GM18868 (cell line): ENCODE measurements around the gene C9orf50.
"Not testable (repeated sequence)": the region's sequence is repeated elsewhere in the genome, so short reads cannot be mapped to it uniquely, and the experiment has no call there.

ENCODE experiments used
- ATAC-seq: cut with Tn5 transposase; IDR thresholded peaks from one replicate; pipeline ENCODE4 v1.9.1; 2021; ENCODE audit warnings: mild to moderate bottlenecking, moderate library complexity; ENCODE audit not compliant: unreplicated experiment

C9orf50 gene

DNA sequence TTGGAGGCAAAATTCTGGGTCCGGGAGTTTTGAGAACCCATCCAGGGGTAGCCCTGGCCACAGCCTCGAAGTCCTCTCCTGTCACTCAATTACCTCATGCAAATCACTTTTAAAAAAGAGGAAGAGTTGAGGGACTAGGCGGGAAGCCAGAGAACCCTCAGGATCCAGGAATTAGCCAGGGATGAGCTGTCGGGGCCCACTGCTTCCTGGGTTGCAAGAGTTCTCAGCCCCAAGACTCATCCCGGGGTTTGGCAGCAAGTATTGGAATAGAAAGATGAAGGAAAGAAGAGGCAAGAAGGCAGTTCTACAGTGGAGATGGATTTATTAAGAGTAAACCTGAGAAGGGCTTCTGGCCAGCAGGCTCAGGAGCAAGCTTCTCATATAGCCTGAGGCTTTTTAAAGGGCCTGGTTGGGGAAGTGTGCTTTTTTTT lies 25.6 kb downstream of the C9orf50 start:
- ATAC-seq = no peak

DNA sequence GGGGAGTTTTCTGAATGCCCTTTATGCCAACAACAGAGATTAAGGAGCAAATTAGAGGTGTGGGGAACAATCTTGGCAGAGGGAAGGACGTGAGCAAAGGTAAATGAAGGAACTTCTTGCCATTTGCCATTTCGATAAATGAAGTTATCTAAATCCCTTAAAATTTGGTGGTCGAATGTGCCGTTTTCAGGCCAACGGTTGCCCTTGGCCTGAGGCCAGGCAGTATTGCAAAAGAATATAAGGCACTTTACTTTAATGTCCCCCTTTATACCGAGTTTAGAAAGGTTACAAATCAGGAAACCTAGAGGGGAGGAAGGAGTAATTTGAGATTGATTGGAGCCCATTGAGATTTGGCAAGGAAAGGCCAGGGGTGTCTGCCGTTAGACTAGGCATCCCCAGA lies 26.3 kb downstream of the C9orf50 start:
- ATAC-seq = no peak

GRCh38 chr9:129592790-129593189 lies 28.1 kb downstream of the C9orf50 start:
- ATAC-seq = not testable (repeated sequence)

DNA sequence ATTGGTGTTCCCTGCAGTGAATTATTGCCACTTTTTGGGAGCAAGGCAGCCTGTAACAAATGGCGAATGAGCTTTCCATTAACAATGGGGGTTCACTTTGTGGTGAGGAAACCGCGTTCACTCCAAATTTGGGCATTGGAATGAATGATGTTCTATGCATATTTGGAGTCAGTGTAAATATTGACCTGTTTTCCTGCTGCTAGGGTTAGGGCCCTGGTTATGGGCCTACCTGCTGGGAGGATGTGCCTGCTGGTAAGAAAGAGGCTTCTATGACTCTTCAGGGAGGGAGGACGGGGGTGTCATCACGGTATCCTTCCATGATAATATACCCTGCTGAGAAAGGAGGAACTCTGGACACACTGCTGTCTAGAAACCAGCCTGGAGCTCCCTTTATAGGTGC lies 29.0 kb downstream of the C9orf50 start:
- ATAC-seq = no peak

GRCh38 chr9:129590466-129590865 lies 30.4 kb downstream of the C9orf50 start:
- no peak for ATAC-seq

DNA sequence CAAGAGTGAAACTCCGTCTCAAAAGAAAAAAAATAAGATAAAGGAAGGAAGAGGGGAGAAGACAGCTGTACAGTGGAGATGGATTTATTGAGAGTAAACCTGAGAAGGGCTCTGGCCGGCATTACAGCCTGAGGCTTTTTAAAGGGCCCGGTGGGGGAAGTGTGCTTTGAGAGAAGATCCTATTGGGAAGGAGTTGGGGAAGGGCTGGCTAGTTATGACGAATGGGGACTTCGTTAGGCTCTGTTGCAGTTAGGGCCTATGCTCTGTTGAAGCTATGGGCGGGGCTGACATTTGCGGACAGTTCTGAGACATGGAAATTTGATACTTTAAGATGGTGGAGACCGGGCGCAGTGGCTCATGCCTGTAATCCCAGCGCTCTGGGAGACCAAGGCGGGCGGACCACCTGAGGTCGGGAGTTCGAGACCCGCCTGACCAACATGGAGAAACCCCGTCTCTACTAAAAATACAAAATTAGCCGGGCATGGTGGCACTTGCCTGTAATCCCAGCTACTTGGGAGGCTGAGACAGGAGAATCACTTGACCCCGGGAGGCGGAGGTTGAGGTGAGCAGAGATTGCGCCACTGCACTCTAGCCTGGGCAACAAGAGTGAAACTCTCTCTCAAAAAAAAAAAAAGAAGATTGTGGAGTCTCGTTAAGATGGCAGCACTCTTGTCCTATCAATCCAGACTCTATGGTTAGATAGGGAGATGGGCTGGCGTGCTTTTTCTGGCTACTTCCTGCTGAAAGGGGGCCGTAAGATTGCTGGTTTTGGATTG lies 33.2 kb downstream of the C9orf50 start:
- no peak for ATAC-seq

- ATAC-seq = no peak
These were observed 34.2 kb downstream of the C9orf50 start for GRCh38 chr9:129586685-129587084.

DNA sequence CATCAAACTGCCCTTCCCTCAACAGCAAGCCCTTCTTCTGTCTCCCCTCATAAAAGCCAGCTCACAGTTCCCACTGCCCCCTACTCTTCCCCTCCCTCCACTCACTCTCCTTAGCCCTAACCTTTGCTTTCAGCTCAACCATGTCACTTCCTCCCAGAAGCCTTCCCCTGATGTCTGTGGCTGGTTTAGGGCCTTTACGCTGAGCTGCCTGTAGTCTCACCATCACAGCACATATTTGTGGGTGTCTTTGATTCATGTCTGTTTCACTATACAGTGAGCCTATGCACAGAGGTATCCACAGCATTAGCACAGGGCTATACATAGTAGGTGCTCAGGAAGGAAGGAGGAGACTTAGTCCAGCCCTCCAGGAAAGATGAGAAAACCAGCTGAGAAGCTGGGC lies 34.7 kb downstream of the C9orf50 start:
- no peak for ATAC-seq

DNA sequence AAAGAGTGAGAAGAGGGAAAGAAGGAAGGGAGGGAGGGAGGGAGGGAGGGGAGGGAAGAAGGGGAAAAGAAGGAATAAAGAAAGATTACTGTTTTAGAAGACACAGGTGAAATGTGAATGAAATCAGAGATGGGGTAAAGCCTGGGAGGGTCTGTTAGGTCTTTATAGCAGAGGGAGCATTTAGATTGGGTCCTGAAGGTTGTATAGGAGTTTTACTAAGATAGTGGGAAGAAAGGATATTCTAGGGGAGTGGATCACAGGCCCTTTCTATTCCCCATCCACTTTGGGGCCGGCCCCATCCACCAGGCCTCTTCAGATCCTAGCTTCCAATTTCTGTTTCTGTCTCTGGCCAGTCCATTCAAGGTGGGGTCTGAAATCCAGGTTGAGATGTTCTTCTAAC lies 35.5 kb downstream of the C9orf50 start:
- ATAC-seq = no peak

- ATAC-seq = no peak
These were observed 36.8 kb downstream of the C9orf50 start for GRCh38 chr9:129584136-129584535.

DNA sequence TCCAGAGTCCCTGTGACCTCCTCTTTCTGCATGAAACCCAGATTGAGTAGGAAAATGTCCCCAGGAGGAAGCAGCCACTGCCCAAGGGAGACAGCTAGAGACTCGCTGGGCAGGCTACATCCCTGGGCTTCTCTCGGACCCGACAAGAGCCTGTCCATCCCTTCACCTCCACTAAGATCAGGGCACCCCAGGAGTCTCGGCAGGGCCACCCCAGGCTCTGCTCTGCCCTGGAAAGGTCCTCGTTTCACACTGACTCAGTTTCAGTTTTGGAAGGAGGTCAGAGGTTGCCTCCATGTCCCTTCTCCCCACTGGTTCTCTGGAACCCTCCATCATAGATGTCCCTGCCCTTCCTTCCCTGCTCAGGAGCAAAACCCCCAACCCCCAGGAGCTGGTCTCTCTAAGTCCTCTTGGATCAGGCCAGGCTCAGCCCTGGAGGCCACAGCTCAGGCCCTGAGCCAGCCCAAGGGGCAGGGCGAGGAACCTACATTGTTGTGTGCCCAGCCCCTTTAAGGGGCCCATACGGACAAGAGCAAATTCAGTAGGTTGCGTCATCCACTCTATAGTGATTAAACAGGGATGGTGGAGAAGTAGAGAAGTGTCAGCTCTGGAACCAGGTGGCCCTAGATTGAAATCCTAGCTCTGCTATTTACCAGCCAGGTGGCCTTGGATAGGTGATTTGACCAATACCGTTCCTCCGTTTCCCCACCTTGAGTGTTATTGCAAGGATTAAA lies 37.4 kb downstream of the C9orf50 start:
- no peak for ATAC-seq

- no peak for ATAC-seq
These were observed 38.0 kb downstream of the C9orf50 start for GRCh38 chr9:129582855-129583254.

GRCh38 chr9:129581505-129582189 lies 39.3 kb downstream of the C9orf50 start:
- ATAC-seq = no peak

DNA sequence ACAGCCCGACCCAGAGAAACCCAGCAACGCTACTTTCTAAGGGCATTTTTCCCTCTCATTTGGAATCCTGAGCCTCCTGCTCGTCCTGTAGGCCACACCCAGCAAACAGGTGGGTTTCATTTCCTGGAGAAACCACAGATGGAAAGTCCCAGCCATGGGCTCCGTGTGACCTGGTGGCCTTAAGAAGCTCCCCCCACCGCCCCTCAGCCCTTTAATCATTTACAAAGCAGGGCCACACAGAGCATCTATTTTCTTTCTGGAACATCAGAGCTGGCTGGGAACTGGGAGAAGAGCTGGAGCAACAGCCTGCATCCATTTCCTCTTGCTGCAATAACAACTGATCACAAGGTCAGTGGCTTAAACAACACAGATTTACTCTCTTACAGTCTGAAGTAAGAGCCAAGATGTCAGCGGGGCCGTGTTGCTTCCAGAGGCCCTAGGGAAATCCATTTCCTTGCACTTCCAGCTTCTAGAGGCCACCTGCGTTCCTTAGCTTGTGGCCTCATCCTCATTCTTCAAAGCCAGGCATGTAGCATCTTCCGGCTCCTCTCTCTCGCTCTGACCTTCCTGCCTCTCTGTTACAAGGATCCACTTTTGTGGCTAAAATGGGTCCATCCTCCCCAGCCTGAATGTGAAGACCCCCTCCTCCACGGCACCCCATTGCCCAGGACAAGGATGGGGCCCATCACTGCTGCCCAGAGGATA lies 40.5 kb downstream of the C9orf50 start:
- ATAC-seq = no peak

DNA sequence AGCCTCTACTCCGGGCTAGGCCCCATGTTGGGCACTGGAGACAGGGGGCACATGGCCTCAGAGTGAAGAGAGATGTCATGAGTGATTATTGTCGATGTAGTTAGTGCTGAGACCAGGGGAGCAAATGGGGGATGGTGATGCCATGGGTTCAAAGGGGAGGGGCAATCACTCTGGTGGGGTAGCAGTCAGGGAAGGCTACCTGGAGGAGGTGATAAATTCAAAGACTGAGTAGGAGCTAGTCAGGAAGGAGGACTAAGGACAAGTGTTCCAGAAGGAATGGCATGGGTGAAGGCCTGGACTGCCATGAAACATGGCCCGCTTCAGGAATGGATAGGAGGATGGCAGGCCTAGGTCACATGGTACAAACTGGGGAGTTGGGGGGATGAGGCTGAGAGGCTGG lies 41.6 kb downstream of the C9orf50 start:
- ATAC-seq = no peak

DNA sequence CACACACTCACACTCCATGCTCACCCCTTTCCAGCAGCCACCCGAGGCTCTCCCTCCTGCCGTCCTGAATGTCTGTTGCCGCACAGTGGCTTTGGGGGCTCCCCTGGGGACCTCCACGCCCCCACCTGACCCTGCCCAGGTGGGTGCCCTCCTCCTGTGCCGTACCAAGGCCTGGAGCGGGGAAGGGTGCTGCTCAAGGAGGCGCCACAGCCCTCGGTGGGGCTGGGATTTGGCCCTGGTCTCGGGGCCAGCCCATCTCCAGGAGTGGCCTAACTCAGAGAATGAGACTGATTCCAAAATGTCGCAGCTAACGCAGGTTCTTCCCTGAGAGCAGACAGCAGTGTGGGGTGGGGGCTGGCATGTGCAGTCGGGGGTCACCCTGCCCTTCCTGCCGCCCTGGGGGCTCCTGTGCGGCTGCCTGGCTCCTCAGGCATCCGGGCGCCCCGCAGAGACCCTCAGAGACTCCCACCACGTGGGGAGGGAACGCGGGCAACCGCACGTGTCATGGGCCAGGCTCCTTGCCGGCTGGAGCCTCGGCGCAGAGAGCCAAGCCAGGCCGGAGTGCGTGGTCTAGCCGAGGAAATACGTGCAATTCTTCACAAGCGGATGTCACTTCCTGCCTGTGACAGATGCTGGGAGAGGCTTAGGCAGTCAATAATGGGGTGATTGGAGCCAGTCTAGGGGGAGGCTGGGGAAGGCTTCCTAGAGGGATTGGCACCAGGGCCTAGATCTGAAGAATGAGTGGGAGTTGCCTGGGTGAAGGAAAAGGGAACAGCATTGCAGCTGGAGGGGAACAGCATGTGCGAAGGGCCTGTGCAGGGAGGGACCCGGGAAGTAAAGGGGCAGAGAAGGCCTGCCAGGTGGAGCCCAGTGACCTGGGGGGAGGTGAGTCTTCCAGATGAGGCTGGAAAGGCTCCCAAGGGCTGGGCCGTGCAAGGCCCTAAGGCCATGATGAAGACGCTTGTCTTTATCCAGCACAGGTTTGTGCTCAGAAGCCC lies 44.1 kb downstream of the C9orf50 start:
- ATAC-seq = no peak

DNA sequence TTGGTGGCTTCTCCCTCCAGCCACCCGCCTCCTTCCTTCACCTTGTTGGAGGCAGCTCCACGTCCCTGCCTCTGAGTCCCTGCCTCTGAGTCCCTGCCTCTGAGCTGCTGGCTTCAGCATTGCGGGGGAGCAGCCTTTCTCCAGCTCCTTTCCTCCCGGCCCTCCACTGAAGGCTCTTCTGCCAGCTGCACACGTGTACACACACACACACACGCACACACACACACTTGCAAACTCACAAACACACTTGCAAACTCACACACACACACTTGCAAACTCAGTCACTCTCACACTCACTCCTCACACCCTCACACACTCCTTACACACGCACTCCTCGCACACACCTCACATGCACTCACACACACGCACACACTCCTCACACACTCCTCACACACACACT lies 45.1 kb downstream of the C9orf50 start:
- no peak for ATAC-seq

- ATAC-seq = no peak
These were observed 45.9 kb downstream of the C9orf50 start for GRCh38 chr9:129574911-129575585.

DNA sequence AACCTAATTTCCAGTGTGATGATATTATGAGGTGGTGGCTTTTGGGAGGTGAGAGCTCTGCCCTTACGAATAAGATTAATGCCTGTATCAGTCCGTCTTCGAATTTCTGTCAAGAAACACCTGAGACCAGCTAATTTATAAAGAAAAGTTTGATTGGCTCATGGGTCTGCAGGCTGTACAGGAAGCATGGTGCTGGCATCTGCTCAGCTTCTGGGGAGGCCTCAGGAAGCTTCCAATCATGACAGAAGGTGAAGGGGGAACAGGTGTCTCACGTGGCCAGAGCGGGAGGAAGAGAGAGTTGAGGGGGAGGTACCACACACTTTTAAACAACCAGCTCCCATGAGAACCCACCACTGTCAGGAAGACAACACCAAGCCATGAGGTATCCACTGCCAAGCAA lies 46.9 kb downstream of the C9orf50 start:
- no peak for ATAC-seq
